H9 (cell line): ENCODE results near the gene MTIF2. TPM values are rescaled to one million over a fixed set of nuclear protein-coding genes. Genes with fewer than 3 reads are reported as not detected.

ENCODE experiments used
- DNase-seq: peaks from one replicate; pipeline ENCODE4 v3.0.0-alpha.2; 2017
- H2AFZ ChIP-seq: one replicate; pipeline ENCODE4 v1.6.1; 2013; ENCODE audit warnings: mild to moderate bottlenecking, low read length, control low read depth, moderate library complexity
- H2AK5ac ChIP-seq: 2 replicates; pipeline ENCODE4 v1.6.1; 2013; ENCODE audit warnings: low read length, control low read depth, mixed read lengths; ENCODE audit not compliant: insufficient read length
- H2BK120ac ChIP-seq: one replicate; pipeline ENCODE4 v1.6.1; 2013; ENCODE audit warnings: low read depth, mild to moderate bottlenecking, low read length, control low read depth, inconsistent platforms; ENCODE audit not compliant: poor library complexity, severe bottlenecking
- H2BK12ac ChIP-seq: 2 replicates; pipeline ENCODE4 v1.6.1; 2013; ENCODE audit warnings: low read length, control low read depth, mixed read lengths, low read depth; ENCODE audit not compliant: insufficient read length
- H2BK15ac ChIP-seq: 2 replicates; pipeline ENCODE4 v1.6.1; 2013; ENCODE audit warnings: low read depth, low read length, control low read depth
- H2BK20ac ChIP-seq: one replicate; pipeline ENCODE4 v1.6.1; 2013; ENCODE audit warnings: low read depth, mild to moderate bottlenecking, low read length, control low read depth, inconsistent platforms; ENCODE audit not compliant: poor library complexity, severe bottlenecking
- H2BK5ac ChIP-seq: 2 replicates; pipeline ENCODE4 v1.6.1; 2013; ENCODE audit warnings: low read length, control low read depth, mixed read lengths; ENCODE audit not compliant: insufficient read length
- H3K14ac ChIP-seq: 2 replicates; pipeline ENCODE4 v1.6.1; 2013; ENCODE audit warnings: low read length, control low read depth; ENCODE audit not compliant: insufficient read depth
- H3K18ac ChIP-seq: 2 replicates; pipeline ENCODE4 v1.6.1; 2013; ENCODE audit warnings: low read depth, mild to moderate bottlenecking, mixed read lengths, low read length, control low read depth; ENCODE audit not compliant: insufficient read length
- H3K23ac ChIP-seq: 2 replicates; pipeline ENCODE4 v1.6.1; 2013; ENCODE audit warnings: low read length, control low read depth, mixed read lengths, low read depth; ENCODE audit not compliant: insufficient read length
- H3K23me2 ChIP-seq: 2 replicates; pipeline ENCODE4 v1.6.1; 2013; ENCODE audit warnings: low read depth, mild to moderate bottlenecking, mixed read lengths, low read length, control low read depth; ENCODE audit not compliant: insufficient read length, poor library complexity, severe bottlenecking
- H3K27ac ChIP-seq: 2 replicates; pipeline ENCODE4 v1.5.1; 2013; ENCODE audit warnings: low read length, control low read depth, mixed read lengths, low read depth; ENCODE audit not compliant: insufficient read length
- H3K27me3 ChIP-seq: 2 replicates; pipeline ENCODE4 v1.6.1; 2013; ENCODE audit warnings: low read length, control low read depth, inconsistent platforms; ENCODE audit not compliant: insufficient read depth
- H3K4ac ChIP-seq: 2 replicates; pipeline ENCODE4 v1.6.1; 2013; ENCODE audit warnings: low read depth, mild to moderate bottlenecking, control low read depth, inconsistent platforms, low read length, moderate library complexity
- H3K4me1 ChIP-seq: 2 replicates; pipeline ENCODE4 v1.6.1; 2013; ENCODE audit warnings: low read length, control low read depth, inconsistent platforms; ENCODE audit not compliant: insufficient read depth
- H3K4me2 ChIP-seq: 2 replicates; pipeline ENCODE4 v1.6.1; 2013; ENCODE audit warnings: low read length, control low read depth, mixed read lengths; ENCODE audit not compliant: insufficient read length, insufficient read depth
- H3K56ac ChIP-seq: 2 replicates; pipeline ENCODE4 v1.6.1; 2013; ENCODE audit warnings: low read depth, mild to moderate bottlenecking, mixed read lengths, low read length, control low read depth; ENCODE audit not compliant: insufficient read length
- H3K79me1 ChIP-seq: 2 replicates; pipeline ENCODE4 v1.6.1; 2013; ENCODE audit warnings: low read depth, mild to moderate bottlenecking, moderate library complexity, low read length, control low read depth, inconsistent platforms; ENCODE audit not compliant: insufficient read depth, poor library complexity, severe bottlenecking
- H3K79me2 ChIP-seq: 2 replicates; pipeline ENCODE4 v1.6.1; 2013; ENCODE audit warnings: low read length, control low read depth, inconsistent platforms; ENCODE audit not compliant: insufficient read depth
- H3K9ac ChIP-seq: 2 replicates; pipeline ENCODE4 v1.6.1; 2013; ENCODE audit warnings: low read length, control low read depth, mixed read lengths; ENCODE audit not compliant: insufficient read length; ENCODE audit errors: extremely low read depth
- H3K9me3 ChIP-seq: one replicate; pipeline ENCODE4 v1.6.1; 2013; ENCODE audit warnings: low read depth, low read length, inconsistent platforms; ENCODE audit not compliant: control insufficient read depth
- H3T11ph ChIP-seq: one replicate; pipeline ENCODE4 v1.6.1; 2013; ENCODE audit warnings: mild to moderate bottlenecking, low read length, control low read depth, inconsistent platforms
- H4K20me1 ChIP-seq: one replicate; pipeline ENCODE4 v1.6.1; 2013; ENCODE audit not compliant: control insufficient read depth, insufficient read length, insufficient read depth
- H4K5ac ChIP-seq: 2 replicates; pipeline ENCODE4 v1.6.1; 2013; ENCODE audit warnings: low read depth, mild to moderate bottlenecking, mixed read lengths, low read length, control low read depth; ENCODE audit not compliant: insufficient read length
- H4K8ac ChIP-seq: replicated peaks from 2 replicates; pipeline ENCODE4 v1.6.1; 2013; ENCODE audit warnings: low read length, control low read depth, mixed read lengths, low read depth; ENCODE audit not compliant: insufficient read length
- H4K91ac ChIP-seq: 2 replicates; pipeline ENCODE4 v1.6.1; 2013; ENCODE audit warnings: low read depth, mild to moderate bottlenecking, moderate library complexity, mixed read lengths, low read length, control low read depth; ENCODE audit not compliant: insufficient read length
- H3K27ac Mint-ChIP-seq, 3 experiments: 2 replicates in 2 of 3; 3 replicates in 1 of 3; pipeline ENCODE4 v1.8.0; 2020 to 2021; ENCODE audit warnings: mixed read lengths in 3 of 3, mild to moderate bottlenecking in 1 of 3, moderate library complexity in 1 of 3
- H3K27me3 Mint-ChIP-seq: 2 replicates; pipeline ENCODE4 v1.8.0; 2021; ENCODE audit warnings: low read depth, mild to moderate bottlenecking, moderate library complexity, mixed read lengths
- H3K36me3 Mint-ChIP-seq, 3 experiments: 2 replicates in 2 of 3; 3 replicates in 1 of 3; pipeline ENCODE4 v1.8.0; 2020 to 2021; ENCODE audit warnings: low read depth in 3 of 3, mixed read lengths in 3 of 3; ENCODE audit not compliant: insufficient read depth in 1 of 3
- H3K4me1 Mint-ChIP-seq, 2 experiments: 2 replicates each; pipeline ENCODE4 v1.8.0; 2020; ENCODE audit warnings: mixed read lengths in 2 of 2
- H3K4me3 Mint-ChIP-seq, 2 experiments: 2 replicates in 1 of 2; 3 replicates in 1 of 2; pipeline ENCODE4 v1.8.0; 2020 to 2021; ENCODE audit warnings: mild to moderate bottlenecking in 2 of 2, mixed read lengths in 2 of 2, moderate library complexity in 1 of 2
- H3K9me3 Mint-ChIP-seq, 2 experiments: 2 replicates in 1 of 2; 3 replicates in 1 of 2; pipeline ENCODE4 v1.8.0; 2020; ENCODE audit warnings: mild to moderate bottlenecking in 2 of 2, mixed read lengths in 2 of 2, moderate library complexity in 1 of 2
- CTCF ChIP-seq: fragments of 200-600 bp; sonication (generic); conservative IDR thresholded peaks from 3 replicates; pipeline ENCODE4 v1.8.0; 2021; ENCODE audit warnings: antibody characterized with exemption, mild to moderate bottlenecking
- WGBS: extraction: QIAGEN DNeasy Blood & Tissue Kit; methylation state at CpG from one replicate; pipeline ENCODE4 v1.1.7; 2013; ENCODE audit warnings: missing lambda C conversion rate, low lambda C conversion rate, mixed read lengths; ENCODE audit not compliant: insufficient read length; ENCODE audit errors: extremely low coverage; 5-methylcytosine and 5-hydroxymethylcytosine counted together
- total RNA-seq: library from RNA; stranded (reverse); gene quantifications from 2 replicates; pipeline ENCODE4 v1.2.1, GENCODE V29; 2021

MTIF2 gene
- total RNA-seq, 1 experiment from 2014 or later: 35.6 TPM

- Histone ChIP-seq H3K79me2 (no peaks in the 10 kb centered on the region), H3K9me3 (no peaks in the 10 kb centered on the region), H3K56ac (no peak overlapping the region), H4K8ac (no peak overlapping the region), H2BK15ac (no peak overlapping the region), H4K5ac (no peak overlapping the region), H4K91ac (no peak overlapping the region), H3K79me1 (no peaks in the 10 kb centered on the region), H3K23me2 (no peaks in the 10 kb centered on the region), H4K20me1 (no peaks in the 10 kb centered on the region), H3K18ac (no peak overlapping the region), H3K4me2 (no peak overlapping the region), H2BK120ac (no peak overlapping the region), H3K4ac (no peak overlapping the region), H3K14ac (no peak overlapping the region), H3T11ph (no peak overlapping the region), H2AK5ac (no peak overlapping the region), H2BK5ac (no peak overlapping the region), H3K27me3 (no peaks in the 10 kb centered on the region), H2BK12ac (no peak overlapping the region), H2BK20ac (no peak overlapping the region), H3K9ac (no peak overlapping the region), H2AFZ (no peak overlapping the region), H3K4me1 (no peaks in the 10 kb centered on the region), H3K27ac (no peak overlapping the region), H3K23ac (no peak overlapping the region)
- no peak for TF ChIP-seq CTCF
- no peak overlapping the region for H3K27ac Mint-ChIP-seq
- peaks cover 28 to 43% (median 41%) of the 10 kb centered on the region in 3 experiments for H3K36me3 Mint-ChIP-seq
- no CpG with 5 or more reads among the region's 3 CpGs for WGBS
- no peaks in the 10 kb centered on the region for H3K4me1 Mint-ChIP-seq
- DNase-seq: no peak
- no peak overlapping the region for H3K4me3 Mint-ChIP-seq
- H3K9me3 Mint-ChIP-seq: peaks cover 4 to 14% of the 10 kb centered on the region in 2 experiments; a peak in 4 of 5 replicates
- H3K27me3 Mint-ChIP-seq: no peaks in the 10 kb centered on the region
Measured at GRCh38 chr2:55204536-55204935, 64.5 kb downstream of the MTIF2 start.
